SK-N-SH (cell line): Measurements from ENCODE around the gene FAM53A. TPM values are rescaled to one million over a fixed set of nuclear protein-coding genes. Genes with fewer than 3 reads are reported as not detected.

ENCODE experiments used
- CTCF ChIA-PET: fragments of 300-600, 350-600 bp; formaldehyde crosslinking; extraction: SDS; loops from one replicate; lab custom pipeline; 2021; lab: Yijun Ruan, JAX
- POLR2A ChIA-PET: fragments of 350-600 bp; sonication (Branson Sonifier 250); formaldehyde crosslinking; extraction: SDS; loops from one replicate; lab custom pipeline; 2020; ENCODE audit warnings: antibody characterized with exemption, inconsistent platforms; lab: Yijun Ruan, JAX
- DNase-seq: peaks from one replicate; pipeline ENCODE4 v3.0.0; 2012
- H2AFZ ChIP-seq: fragments of 200-600 bp; sonication (generic); 2 replicates; pipeline ENCODE4 v1.8.1; 2016; ENCODE audit warnings: antibody characterized with exemption, mild to moderate bottlenecking, low read depth
- H3F3A ChIP-seq: fragments of 200-600 bp; sonication (generic); replicated peaks from 2 replicates; pipeline ENCODE3; 2016; ENCODE audit warnings: antibody characterized with exemption, mild to moderate bottlenecking; ENCODE audit not compliant: insufficient read depth
- H3K27ac ChIP-seq, 2 experiments: fragments of 200-500 bp in 1 of 2; fragments of 200-600 bp in 1 of 2; sonication (Bioruptor generic) in 1 of 2; sonication (generic), shearing (Covaris generic) in 1 of 2; 2 replicates each; pipeline versions ENCODE4 v1.5.1 to v1.6.1; 2014 to 2016; ENCODE audit warnings: low read depth in 2 of 2, inconsistent platforms in 1 of 2, low read length in 1 of 2, mild to moderate bottlenecking in 1 of 2, mixed read lengths in 1 of 2
- H3K27me3 ChIP-seq: fragments of 200-600 bp; sonication (generic), shearing (Covaris generic); 2 replicates; pipeline ENCODE4 v1.6.1; 2016; ENCODE audit warnings: mixed run types; ENCODE audit not compliant: insufficient read depth
- H3K36me3 ChIP-seq, 2 experiments: fragments of 200-500 bp in 1 of 2; fragments of 200-600 bp in 1 of 2; sonication (Bioruptor generic) in 1 of 2; sonication (generic) in 1 of 2; replicated peaks in 1 of 2; 2 replicates each; pipeline versions ENCODE3 to v1.5.1; 2014 to 2016; ENCODE audit warnings: low read length in 1 of 2, mild to moderate bottlenecking in 1 of 2; ENCODE audit not compliant: insufficient read depth in 2 of 2, control insufficient read depth in 1 of 2
- H3K4me1 ChIP-seq, 2 experiments: fragments of 200-500 bp in 1 of 2; fragments of 200-600 bp in 1 of 2; sonication (Bioruptor generic) in 1 of 2; sonication (generic), shearing (Covaris generic) in 1 of 2; 2 replicates each; pipeline versions ENCODE4 v1.5.1 to v1.6.1; 2014 to 2016; ENCODE audit warnings: low read depth in 1 of 2, low read length in 1 of 2, mixed run types in 1 of 2; ENCODE audit not compliant: insufficient read depth in 2 of 2, control insufficient read depth in 1 of 2
- H3K4me2 ChIP-seq: fragments of 200-600 bp; sonication (generic), shearing (Covaris generic); 2 replicates; pipeline ENCODE4 v1.6.1; 2017; ENCODE audit warnings: mixed run types
- H3K4me3 ChIP-seq, 2 experiments: fragments of 200-500 bp in 1 of 2; fragments of 200-600 bp in 1 of 2; sonication (Bioruptor generic) in 1 of 2; sonication (generic), shearing (Covaris generic) in 1 of 2; 2 replicates each; pipeline versions ENCODE4 v1.5.1 to v1.8.1; 2014 to 2016; ENCODE audit warnings: low read depth in 2 of 2, inconsistent platforms in 1 of 2, low read length in 1 of 2, mild to moderate bottlenecking in 1 of 2, mixed read lengths in 1 of 2, moderate library complexity in 1 of 2
- H3K79me2 ChIP-seq: fragments of 200-600 bp; sonication (generic); 2 replicates; pipeline ENCODE4 v1.8.1; 2017; ENCODE audit warnings: mild to moderate bottlenecking; ENCODE audit not compliant: insufficient read depth
- H3K9ac ChIP-seq: fragments of 200-600 bp; sonication (generic); 2 replicates; pipeline ENCODE4 v1.6.1; 2017; ENCODE audit warnings: mixed run types
- H3K9me2 ChIP-seq: fragments of 200-600 bp; sonication (generic); 2 replicates; pipeline ENCODE4 v1.6.1; 2017; ENCODE audit warnings: mixed run types
- H3K9me3 ChIP-seq: fragments of 200-600 bp; sonication (generic); 2 replicates; pipeline ENCODE4 v1.6.1; 2017; ENCODE audit warnings: mixed run types, mild to moderate bottlenecking, moderate library complexity
- H4K20me1 ChIP-seq: fragments of 200-600 bp; sonication (generic); 2 replicates; pipeline ENCODE4 v1.6.1; 2017; ENCODE audit warnings: mild to moderate bottlenecking, mixed run types; ENCODE audit not compliant: insufficient read depth
- CTCF ChIP-seq: fragments of 200-600 bp; sonication (generic); IDR thresholded peaks from 2 replicates; pipeline ENCODE4 v1.6.1; 2017; ENCODE audit warnings: antibody characterized with exemption, mild to moderate bottlenecking, moderate library complexity
- ELF1 ChIP-seq: IDR thresholded peaks from 2 replicates; pipeline ENCODE4 v1.4.0; 2012
- EP300 ChIP-seq, 2 experiments: IDR thresholded peaks; 2 replicates each; pipeline versions ENCODE4 v1.4.0 to v1.6.1; 2012; ENCODE audit warnings: borderline replicate concordance in 1 of 2, low read depth in 1 of 2, low read length in 1 of 2
- EZH2phosphoT487 ChIP-seq: fragments of 200-600 bp; sonication (generic); IDR thresholded peaks from 2 replicates; pipeline ENCODE4 v1.6.1; 2017; ENCODE audit warnings: low read depth, mixed run types, mild to moderate bottlenecking, antibody characterized with exemption, moderate library complexity, borderline replicate concordance
- FOSL2 ChIP-seq: IDR thresholded peaks from 2 replicates; pipeline ENCODE4 v1.4.0; 2012; ENCODE audit warnings: low read depth, mild to moderate bottlenecking, moderate library complexity, borderline replicate concordance
- FOXJ3 ChIP-seq: sonication (generic); formaldehyde crosslinking; IDR thresholded peaks from 2 replicates; pipeline ENCODE4 v1.5.1; 2020; ENCODE audit warnings: mild to moderate bottlenecking, missing genetic modification reagents
- GATA2 ChIP-seq: sonication (generic); formaldehyde crosslinking; IDR thresholded peaks from 2 replicates; pipeline ENCODE4 v1.5.0; 2020; ENCODE audit warnings: mild to moderate bottlenecking, missing genetic modification reagents
- IRF3 ChIP-seq: fragments of 150-350 bp; IDR thresholded peaks from 2 replicates; pipeline ENCODE4 v1.6.1; 2016; ENCODE audit warnings: mild to moderate bottlenecking, low read depth, low read length
- JUND ChIP-seq: IDR thresholded peaks from 2 replicates; pipeline ENCODE4 v1.4.0; 2012
- MEF2A ChIP-seq: IDR thresholded peaks from 2 replicates; pipeline ENCODE4 v1.4.0; 2012; ENCODE audit warnings: low read depth, borderline replicate concordance
- RAD21 ChIP-seq: IDR thresholded peaks from 2 replicates; pipeline ENCODE4 v1.6.1; 2012; ENCODE audit warnings: mild to moderate bottlenecking, low read length
- RFX5 ChIP-seq: IDR thresholded peaks from 2 replicates; pipeline ENCODE4 v1.6.1; 2012; ENCODE audit warnings: mild to moderate bottlenecking, improper control_type of control experiment, low read length
- RXRA ChIP-seq: IDR thresholded peaks from 2 replicates; pipeline ENCODE4 v1.4.0; 2012; ENCODE audit warnings: low read depth, mild to moderate bottlenecking, borderline replicate concordance
- WGBS: methylation state at CpG from one replicate; pipeline ENCODE4 v1.1.6; 2017; ENCODE audit warnings: low lambda C conversion rate; 5-methylcytosine and 5-hydroxymethylcytosine counted together
- polyA plus RNA-seq, 3 experiments: library from polyadenylated mRNA; depleted of rRNA; stranded (reverse); fragments of >200 nt; gene quantifications; 2 replicates each; pipeline ENCODE4 v1.2.3, GENCODE V29; 2012
- TF ChIP-seq, protein P1 (sequence below): fragments of 150-350 bp; IDR thresholded peaks from 2 replicates; pipeline ENCODE4 v1.6.1; 2017; ENCODE audit warnings: antibody characterized with exemption, low read length, low read depth, borderline replicate concordance

FAM53A gene
- polyA plus RNA-seq, 1 of the 3 experiments (the other 2 are of a cell fraction), result 7.6 TPM

GRCh38 chr4:1644891-1645657 lies 39.0 kb downstream of the FAM53A start:
- no peak overlapping the region for H3K9ac ChIP-seq
- no peaks in the 10 kb centered on the region for H3F3A ChIP-seq
- peak overlapping the region in 1 of 2 experiments; percentile 29; a peak in 2 of 4 replicates for H3K27ac ChIP-seq
- ChIA-PET CTCF (interaction anchor here (1.0 to 5.0 kb wide), 5 partner anchors 16 to 128 kb away, joined by 3 to 29 read pairs (median 3); no protein-coding TSS in a partner anchor), POLR2A (interaction anchor here (0.6 kb wide), 1 partner anchor 67 kb away, joined by 4 read pairs; the partner anchor contains the start of gene SLBP)
- H2AFZ ChIP-seq, result no peak overlapping the region
- H3K4me1 ChIP-seq, result peaks cover 0 to 19% of the 10 kb centered on the region in 2 experiments; a peak in 1 of 4 replicates
- peak; percentile 38; the same call in 1 of the 2 replicates for TF ChIP-seq FOXJ3 (CRISPR knock-in tag)
- TF ChIP-seq RFX5, result no peak
- TF ChIP-seq EP300 (IDR thresholded peaks at IDR 0.05; ENCODE audit: borderline replicate concordance in 1 of 2, low read depth in 1 of 2, low read length in 1 of 2), result peak in 1 of 2 experiments; percentile 23; a peak in 1 of 4 replicates
- WGBS, result 86% methylated on average over 12 of the region's 21 CpGs
- H3K9me2 ChIP-seq, result no peaks in the 10 kb centered on the region
- no peaks in the 10 kb centered on the region for H3K27me3 ChIP-seq
- H3K4me2 ChIP-seq, result no peak overlapping the region
- DNase-seq, result peak; percentile 86
- H4K20me1 ChIP-seq, result peaks cover 3% of the 10 kb centered on the region; the same call in 1 of the 2 replicates
- no peaks in the 10 kb centered on the region for H3K9me3 ChIP-seq
- no peak overlapping the region for H3K4me3 ChIP-seq
- no peaks in the 10 kb centered on the region for H3K79me2 ChIP-seq
- H3K36me3 ChIP-seq, result no peaks in the 10 kb centered on the region

DNA sequence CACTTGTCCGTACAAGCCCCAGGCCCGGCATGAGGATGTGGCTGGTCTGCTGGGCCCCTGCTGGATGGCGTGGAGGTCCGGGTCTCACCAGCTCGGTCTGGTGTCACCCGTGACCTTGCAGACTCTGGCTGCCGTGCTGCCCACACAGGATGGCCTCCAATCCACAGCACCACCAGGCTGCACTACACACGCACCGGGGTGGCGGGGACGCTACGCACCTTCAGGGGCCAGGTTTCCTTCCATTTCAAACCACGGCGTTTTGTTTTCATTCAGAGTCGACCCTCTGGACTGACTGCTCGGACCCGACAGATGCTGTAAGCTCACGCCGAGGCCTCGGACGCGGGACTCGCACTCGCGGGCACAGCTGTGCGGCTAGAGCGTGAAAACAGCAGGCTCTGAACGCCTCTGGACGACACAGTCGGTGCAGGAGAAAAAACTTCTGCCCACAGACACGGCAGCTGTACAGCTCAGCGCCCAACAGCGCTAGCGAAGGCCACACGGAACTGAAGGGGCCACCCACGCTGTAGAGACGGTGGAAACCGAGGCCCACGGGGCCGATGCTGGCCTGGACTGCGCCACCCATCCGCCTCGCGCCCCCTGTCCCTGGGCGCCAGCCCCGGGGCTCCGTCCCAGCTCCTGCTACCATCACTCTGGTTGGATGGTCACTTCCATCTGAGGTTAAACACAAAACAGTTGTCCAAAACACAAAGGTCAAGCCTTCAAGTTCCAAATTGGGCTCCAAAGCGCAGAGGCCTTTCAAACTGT lies 40.0 kb downstream of the FAM53A start:
- H3K4me3 ChIP-seq, result no peak overlapping the region
- no peaks in the 10 kb centered on the region for H3K9me3 ChIP-seq
- no peak overlapping the region for H2AFZ ChIP-seq
- no peaks in the 10 kb centered on the region for H3F3A ChIP-seq
- no peak for TF ChIP-seq EP300 (IDR thresholded peaks at IDR 0.05; ENCODE audit: borderline replicate concordance in 1 of 2, low read depth in 1 of 2, low read length in 1 of 2)
- TF ChIP-seq MEF2A, result no peak
- TF ChIP-seq, protein P1, sequence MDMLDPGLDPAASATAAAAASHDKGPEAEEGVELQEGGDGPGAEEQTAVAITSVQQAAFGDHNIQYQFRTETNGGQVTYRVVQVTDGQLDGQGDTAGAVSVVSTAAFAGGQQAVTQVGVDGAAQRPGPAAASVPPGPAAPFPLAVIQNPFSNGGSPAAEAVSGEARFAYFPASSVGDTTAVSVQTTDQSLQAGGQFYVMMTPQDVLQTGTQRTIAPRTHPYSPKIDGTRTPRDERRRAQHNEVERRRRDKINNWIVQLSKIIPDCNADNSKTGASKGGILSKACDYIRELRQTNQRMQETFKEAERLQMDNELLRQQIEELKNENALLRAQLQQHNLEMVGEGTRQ, result no peak
- TF ChIP-seq RXRA, result no peak
- TF ChIP-seq GATA2 (CRISPR knock-in tag), result no peak
- TF ChIP-seq CTCF, result no peak
- TF ChIP-seq JUND, result no peak
- TF ChIP-seq EZH2phosphoT487, result no peak
- no peak for TF ChIP-seq ELF1
- no peak for TF ChIP-seq IRF3
- no peak for TF ChIP-seq FOSL2
- no peak for TF ChIP-seq RAD21
- H3K9ac ChIP-seq, result no peak overlapping the region
- POLR2A ChIA-PET, result interaction anchor here (0.6 kb wide), 1 partner anchor 67 kb away, joined by 4 read pairs; the partner anchor contains the start of gene SLBP
- CTCF ChIA-PET, result interaction anchor here (1.1 to 5.0 kb wide), 5 partner anchors 15 to 81 kb away, joined by 3 to 29 read pairs (median 4); no protein-coding TSS in a partner anchor
- H4K20me1 ChIP-seq, result peaks cover 3% of the 10 kb centered on the region; the same call in 1 of the 2 replicates
- peak overlapping the region in 1 of 2 experiments; percentile 29; a peak in 1 of 4 replicates for H3K27ac ChIP-seq
- 96% methylated on average over 36 of the region's 48 CpGs for WGBS
- peaks cover 0 to 22% of the 10 kb centered on the region in 2 experiments; a peak in 1 of 4 replicates for H3K4me1 ChIP-seq
- H3K9me2 ChIP-seq, result no peaks in the 10 kb centered on the region
- DNase-seq, result no peak
- H3K36me3 ChIP-seq, result no peaks in the 10 kb centered on the region
- no peak overlapping the region for H3K4me2 ChIP-seq
- H3K79me2 ChIP-seq, result no peaks in the 10 kb centered on the region
- H3K27me3 ChIP-seq, result no peaks in the 10 kb centered on the region
